ENCODE measurements around the gene TMEM126B.

GRCh38 chr11:85664615-85665481, 36.5 kb downstream of the TMEM126B start, which contains the start of gene CREBZF:
- TF ChIP-seq FOXM1 (IDR thresholded peaks at IDR 0.05; ENCODE audit: borderline replicate concordance) (no peak), SP1 (IDR thresholded peaks at IDR 0.05) (no peak), CTBP1 (IDR thresholded peaks at IDR 0.05; ENCODE audit: borderline replicate concordance) (no peak), TARDBP (IDR thresholded peaks at IDR 0.05) (no peak), ARNT (IDR thresholded peaks at IDR 0.05) (no peak), SUZ12 (IDR thresholded peaks at IDR 0.05) (no peak), FOXK2 (IDR thresholded peaks at IDR 0.05) (no peak), PKNOX1 (IDR thresholded peaks at IDR 0.05) (no peak), ZNF384 (IDR thresholded peaks at IDR 0.05) (no peak), BHLHE40 (IDR thresholded peaks at IDR 0.05; ENCODE audit: borderline replicate concordance) (no peak), FOXA1 (IDR thresholded peaks at IDR 0.05) (no peak)

Data from HEK293T (cell line).